ENCODE data around the gene PHF23.
A peak's percentile ranks its signal among the peaks of the same experiment; 100 is the strongest.

Gene PHF23

GRCh38 chr17:7238420-7239090 lies 702 bp downstream of the PHF23 start:
- peak; percentile 63 for DNase-seq

- peak; percentile 57 for DNase-seq
Measured at GRCh38 chr17:7237761-7238419, 1.4 kb downstream of the PHF23 start.

GRCh38 chr17:7237266-7237760 lies 1.9 kb downstream of the PHF23 start:
- no peak for DNase-seq

GRCh38 chr17:7236808-7237207 lies 2.4 kb downstream of the PHF23 start:
- no peak for DNase-seq

DNA sequence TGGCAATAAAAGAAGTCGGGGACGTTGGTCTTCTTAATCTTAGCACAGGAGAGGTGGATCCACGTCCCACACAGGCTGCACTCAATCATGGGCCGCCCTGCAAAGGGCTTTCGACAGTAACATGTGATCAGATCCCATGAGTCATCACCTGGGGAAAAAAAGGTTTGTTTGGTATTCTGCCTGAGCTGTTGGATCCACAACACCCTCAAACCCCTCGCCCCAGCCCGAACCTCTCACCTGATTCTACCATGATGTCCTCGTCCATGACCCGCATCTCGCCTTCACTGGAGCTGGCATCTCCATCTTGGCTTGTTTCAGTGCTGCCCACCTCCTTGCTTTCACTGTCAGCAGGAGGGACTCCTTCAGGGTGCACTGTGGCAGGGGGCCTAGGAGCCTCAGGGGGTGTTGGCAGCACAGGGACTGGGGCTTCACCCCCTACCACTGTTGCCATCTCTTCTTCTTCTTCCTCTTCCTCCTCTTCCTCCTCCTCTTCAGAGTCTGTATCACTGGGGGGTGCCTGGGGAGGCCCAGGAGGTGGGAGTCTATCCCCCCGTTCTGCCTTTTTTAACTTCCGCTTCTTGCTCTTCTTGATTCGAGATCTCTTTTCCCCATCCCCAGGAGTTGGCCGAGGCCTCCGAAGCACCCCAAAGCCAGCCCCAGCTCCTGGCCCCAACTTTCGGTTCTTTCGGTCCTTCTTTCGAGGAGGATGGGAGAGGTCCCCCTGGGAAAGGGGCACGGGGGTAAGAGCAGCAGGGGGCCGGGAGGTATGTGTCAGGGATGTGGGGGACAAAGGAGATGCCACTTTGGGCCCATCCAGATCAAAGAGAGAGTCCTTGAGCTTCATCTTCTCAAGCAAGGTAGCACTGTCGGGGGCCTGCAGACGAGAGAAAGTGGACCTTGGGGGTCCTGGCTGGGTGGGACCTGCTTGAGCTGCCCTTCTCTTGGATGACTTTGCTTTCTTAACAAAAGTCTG lies 3.3 kb downstream of the PHF23 start:
- DNase-seq: no peak

GRCh38 chr17:7234083-7234951 lies 4.9 kb downstream of the PHF23 start, which contains the start of gene DVL2:
Gene DVL2 (minus strand): TSS chr17:7234517. CDS start chr17:7234262, 255 bp downstream.
- peak; percentile 99 for DNase-seq

GRCh38 chr17:7233701-7234082 lies 5.6 kb downstream of the PHF23 start:
- DNase-seq: no peak

- no peak for DNase-seq
Measured at GRCh38 chr17:7232114-7232513, 7.1 kb downstream of the PHF23 start.

DNA sequence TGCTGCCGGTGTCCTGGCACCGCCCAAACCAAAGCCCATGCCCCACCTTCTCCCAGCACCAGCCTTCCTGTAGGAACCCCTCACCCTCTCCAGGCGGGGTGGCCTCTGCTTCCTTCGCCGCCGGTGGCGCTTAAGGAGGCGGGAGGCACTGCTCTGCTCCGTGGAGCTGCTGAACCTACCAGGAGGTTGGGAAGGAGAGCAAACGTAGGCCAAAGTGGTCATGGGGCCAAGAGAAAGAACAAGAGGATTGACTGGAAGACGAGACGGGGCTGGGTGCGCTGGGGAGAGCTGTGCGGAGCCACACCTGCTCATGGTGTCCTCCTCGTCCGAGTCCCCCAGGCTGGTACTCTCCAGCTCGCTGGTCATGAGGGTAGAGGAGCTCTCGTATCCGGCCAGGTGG lies 9.8 kb downstream of the PHF23 start:
- no peak for DNase-seq

- DNase-seq: no peak
Measured at GRCh38 chr17:7228920-7229319, 10.3 kb downstream of the PHF23 start.

- no peak for DNase-seq
Measured at GRCh38 chr17:7226721-7227710, 12.2 kb downstream of the PHF23 start.

DNA sequence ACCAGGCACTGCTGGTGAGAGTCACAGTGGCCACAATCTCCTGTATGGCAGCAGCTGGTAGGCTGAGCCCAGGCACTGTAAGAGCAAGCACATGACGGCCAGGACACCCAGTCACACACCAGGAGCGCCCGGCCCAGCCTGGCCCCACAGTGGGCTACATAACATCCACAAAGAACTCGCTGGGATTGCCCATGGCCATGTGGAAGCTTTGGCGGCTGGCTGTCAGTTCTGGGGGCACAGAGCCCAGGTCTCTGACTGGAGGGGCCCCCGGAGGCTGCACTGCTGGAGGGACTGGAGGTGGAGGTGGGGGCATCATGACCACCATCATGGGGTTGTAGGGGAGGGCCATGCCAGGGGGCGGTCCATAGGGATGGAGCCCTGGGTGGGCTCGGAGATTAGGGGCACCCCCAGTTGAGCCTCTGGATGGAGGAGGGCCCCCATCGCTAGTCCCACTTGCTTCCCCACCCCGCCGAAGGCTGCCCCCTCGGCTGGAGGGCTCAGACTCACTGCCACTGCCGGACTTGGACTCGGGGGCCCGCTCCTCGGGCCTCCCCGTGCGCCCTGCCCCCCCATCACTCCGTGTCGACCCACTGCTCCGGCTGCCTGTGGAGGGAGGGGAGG lies 13.4 kb downstream of the PHF23 start:
- no peak for DNase-seq

DNA sequence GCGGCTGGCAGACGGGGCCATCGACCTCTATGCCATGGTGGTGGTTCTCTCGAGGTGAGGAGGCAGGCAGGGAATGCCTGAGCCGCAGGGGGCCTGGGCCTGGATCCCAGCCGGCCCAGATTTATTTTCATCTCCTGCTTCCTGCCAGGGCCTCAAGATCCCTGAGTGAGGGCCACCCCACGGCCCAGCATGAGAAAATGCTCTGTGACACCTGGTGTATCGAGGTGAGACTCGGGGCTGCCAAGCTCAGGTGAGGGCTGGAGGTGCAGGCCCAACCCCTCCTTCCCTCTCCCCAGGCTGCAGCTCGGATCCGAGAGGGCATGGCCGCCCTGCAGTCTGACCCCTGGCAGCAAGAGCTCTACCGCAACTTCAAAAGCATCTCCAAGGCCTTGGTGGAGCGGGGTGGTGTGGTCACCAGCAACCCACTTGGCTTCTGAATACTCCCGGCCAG lies 14.6 kb downstream of the PHF23 start:
- DNase-seq: no peak

DNA sequence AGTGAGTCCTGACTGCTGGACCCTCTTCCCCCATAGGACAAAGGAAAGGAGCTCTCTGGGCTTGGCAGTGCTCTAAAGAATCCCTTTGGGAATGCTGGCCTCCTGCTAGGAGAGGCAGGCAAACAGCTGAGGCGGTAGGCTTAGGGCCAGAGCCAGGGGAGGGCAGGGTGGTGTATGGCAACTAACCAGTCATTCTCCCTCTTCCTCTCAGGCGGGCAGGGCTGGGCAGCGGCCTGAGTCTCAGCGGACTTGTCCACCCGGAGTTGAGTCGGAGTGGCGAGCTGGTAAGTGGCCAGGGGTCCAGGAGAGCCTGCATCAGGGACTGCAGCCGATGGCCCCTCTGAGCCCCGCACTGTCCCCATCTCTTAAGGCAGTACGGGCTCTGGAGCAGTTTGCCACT lies 15.1 kb downstream of the PHF23 start:
- no peak for DNase-seq

GRCh38 chr17:7223375-7223774 lies 15.9 kb downstream of the PHF23 start:
- DNase-seq: no peak

DNA sequence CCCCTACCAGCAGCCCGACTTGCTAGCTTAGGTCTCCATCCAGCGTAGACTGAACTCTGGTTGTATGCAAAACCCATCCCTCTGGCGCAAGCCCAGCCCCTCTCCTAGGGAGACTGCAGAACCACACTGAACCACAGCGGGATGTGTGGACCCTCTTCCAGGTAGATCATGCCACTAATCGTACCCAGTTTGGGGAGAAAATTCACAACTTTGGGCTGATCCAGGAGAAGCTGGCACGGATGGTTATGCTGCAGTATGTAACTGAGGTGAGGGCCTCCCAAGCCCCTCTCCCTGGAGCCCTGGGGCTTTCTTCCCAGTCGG lies 16.3 kb downstream of the PHF23 start:
- no peak for DNase-seq

DNA sequence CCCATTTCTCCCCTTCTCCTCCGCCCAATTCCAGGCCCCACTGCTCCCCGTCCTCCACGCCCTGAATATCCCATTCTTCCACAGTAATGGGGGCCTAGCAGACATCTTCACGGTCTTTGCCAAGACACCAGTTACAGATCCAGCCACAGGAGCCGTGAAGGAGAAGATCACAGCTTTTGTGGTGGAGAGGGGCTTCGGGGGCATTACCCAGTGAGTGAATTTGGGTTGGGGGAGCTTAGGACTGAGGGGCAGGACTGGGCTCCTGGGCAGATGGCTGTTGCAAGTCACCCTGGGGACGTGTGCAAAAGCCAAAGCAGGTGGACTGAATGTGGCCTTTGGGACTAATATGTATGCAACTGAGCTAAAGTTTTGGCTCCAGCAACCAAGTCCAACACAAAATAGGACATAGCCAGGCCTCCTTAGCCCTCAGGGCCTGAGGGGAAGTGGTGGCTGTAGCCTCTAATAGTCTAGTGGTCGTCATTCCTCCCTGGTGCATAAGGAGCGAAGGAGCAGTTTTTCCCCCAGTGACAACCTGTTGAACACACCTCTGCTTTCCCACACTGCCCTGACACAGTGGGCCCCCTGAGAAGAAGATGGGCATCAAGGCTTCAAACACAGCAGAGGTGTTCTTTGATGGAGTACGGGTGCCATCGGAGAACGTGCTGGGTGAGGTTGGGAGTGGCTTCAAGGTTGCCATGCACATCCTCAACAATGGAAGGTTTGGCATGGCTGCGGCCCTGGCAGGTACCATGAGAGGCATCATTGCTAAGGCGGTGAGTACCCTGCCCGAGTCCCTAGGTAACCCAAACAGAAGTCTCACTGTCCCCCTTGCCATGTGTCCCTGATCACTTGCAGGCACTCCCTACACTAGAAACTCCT lies 16.9 kb downstream of the PHF23 start:
- DNase-seq: no peak

DNA sequence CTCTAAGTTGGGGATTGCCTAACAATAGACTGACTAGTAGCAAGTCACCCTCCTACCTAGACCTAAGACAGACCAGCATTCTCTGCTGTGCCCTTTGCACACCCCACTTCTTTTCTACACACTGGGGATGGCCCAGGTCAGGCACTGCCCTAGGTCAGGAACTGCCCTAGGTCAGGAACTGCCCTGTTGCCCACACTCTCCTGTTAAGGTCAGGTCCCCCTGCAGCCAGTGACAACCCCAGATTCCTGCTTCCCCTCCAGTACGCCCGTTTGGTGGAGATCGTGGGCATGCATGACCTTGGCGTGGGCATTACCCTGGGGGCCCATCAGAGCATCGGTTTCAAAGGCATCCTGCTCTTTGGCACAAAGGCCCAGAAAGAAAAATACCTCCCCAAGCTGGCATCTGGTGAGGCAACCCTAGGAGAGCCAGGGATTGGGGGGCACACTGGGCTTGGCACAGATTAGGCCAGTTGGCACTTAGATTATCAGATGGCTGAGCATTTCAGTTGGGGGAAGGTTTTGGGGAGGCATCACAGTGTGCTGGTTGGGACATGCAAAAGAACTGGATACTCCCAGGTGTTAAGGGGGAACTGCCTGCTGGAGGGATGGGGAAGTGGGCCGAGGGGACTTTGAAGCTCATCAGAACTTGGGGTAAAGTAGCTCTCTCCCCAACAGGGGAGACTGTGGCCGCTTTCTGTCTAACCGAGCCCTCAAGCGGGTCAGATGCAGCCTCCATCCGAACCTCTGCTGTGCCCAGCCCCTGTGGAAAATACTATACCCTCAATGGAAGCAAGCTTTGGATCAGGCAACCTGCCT lies 17.8 kb downstream of the PHF23 start:
- no peak for DNase-seq
